Hepatic stellate cell (primary cell): Measurements from ENCODE around the gene LY6G5C.

Experiments
- DNase-seq: peaks from one replicate; pipeline ENCODE4 v3.0.0; 2011; ENCODE audit warnings: low spot score

The LY6G5C gene

GRCh38 chr6:31662124-31662723 is 18.6 kb downstream of the LY6G5C start:
- DNase-seq: no peak

GRCh38 chr6:31661262-31662123 is 19.4 kb downstream of the LY6G5C start:
- no peak for DNase-seq

GRCh38 chr6:31660381-31661261 is 20.2 kb downstream of the LY6G5C start, which contains the start of gene C6orf47:
Gene C6orf47, minus strand, starts transcription at chr6:31660778. Its CDS starts 831 bp downstream, at chr6:31659947.
- peak; percentile 90 for DNase-seq

- DNase-seq: peak; percentile 67
These were observed 21.1 kb downstream of the LY6G5C start for GRCh38 chr6:31659649-31660380.

- no peak for DNase-seq
These were observed 21.8 kb downstream of the LY6G5C start for GRCh38 chr6:31658983-31659648.

GRCh38 chr6:31658158-31658688 is 22.6 kb downstream of the LY6G5C start:
- DNase-seq: no peak

- no peak for DNase-seq
These were observed 23.3 kb downstream of the LY6G5C start for GRCh38 chr6:31657406-31658157.

GRCh38 chr6:31655349-31656237 is 25.3 kb downstream of the LY6G5C start, which contains the start of gene APOM:
Gene APOM, plus strand, starts transcription at chr6:31655894. Its CDS starts 73 bp downstream, at chr6:31655967.
- DNase-seq: no peak

- DNase-seq: no peak
These were observed 26.1 kb downstream of the LY6G5C start for GRCh38 chr6:31654574-31655348.

GRCh38 chr6:31652925-31653724 is 27.7 kb downstream of the LY6G5C start:
- peak; percentile 94 for DNase-seq

- peak; percentile 91 for DNase-seq
These were observed 29.2 kb downstream of the LY6G5C start for GRCh38 chr6:31651602-31652191.

- DNase-seq: no peak
These were observed 35.5 kb downstream of the LY6G5C start for GRCh38 chr6:31645325-31645724.

GRCh38 chr6:31643818-31644454 is 36.9 kb downstream of the LY6G5C start:
- DNase-seq: no peak

- DNase-seq: no peak
These were observed 37.9 kb downstream of the LY6G5C start for GRCh38 chr6:31642798-31643570.

- no peak for DNase-seq
These were observed 39.5 kb downstream of the LY6G5C start for GRCh38 chr6:31641370-31641769.

GRCh38 chr6:31640612-31641011 is 40.3 kb downstream of the LY6G5C start:
- no peak for DNase-seq
